Ishikawa (cell line): ENCODE measurements around the gene HOGA1.

Source experiments
- CEBPB ChIP-seq: IDR thresholded peaks from 2 replicates; pipeline ENCODE4 v1.6.1; 2012
- CREB1 ChIP-seq: IDR thresholded peaks from 2 replicates; pipeline ENCODE4 v1.6.1; 2012; ENCODE audit warnings: low read depth
- EGR1 ChIP-seq: IDR thresholded peaks from 2 replicates; pipeline ENCODE4 v1.6.1; 2012
- EP300 ChIP-seq: IDR thresholded peaks from 2 replicates; pipeline ENCODE4 v1.6.1; 2012; ENCODE audit warnings: borderline replicate concordance
- FOXM1 ChIP-seq: IDR thresholded peaks from 2 replicates; pipeline ENCODE4 v1.6.1; 2012; ENCODE audit warnings: low read depth, borderline replicate concordance
- NFIC ChIP-seq: IDR thresholded peaks from 2 replicates; pipeline ENCODE4 v1.6.1; 2012
- RAD21 ChIP-seq: IDR thresholded peaks from 2 replicates; pipeline ENCODE4 v1.6.1; 2012; ENCODE audit warnings: low read depth
- REST ChIP-seq: IDR thresholded peaks from 2 replicates; pipeline ENCODE4 v1.6.1; 2012; ENCODE audit warnings: low read depth, mild to moderate bottlenecking
- TAF1 ChIP-seq: IDR thresholded peaks from 2 replicates; pipeline ENCODE4 v1.6.1; 2012; ENCODE audit warnings: low read depth, mild to moderate bottlenecking
- TCF12 ChIP-seq: IDR thresholded peaks from 2 replicates; pipeline ENCODE4 v1.6.1; 2012; ENCODE audit warnings: low read depth
- TEAD4 ChIP-seq: IDR thresholded peaks from 2 replicates; pipeline ENCODE4 v1.6.1; 2012
- USF1 ChIP-seq: IDR thresholded peaks from 2 replicates; pipeline ENCODE4 v1.6.1; 2012
- YY1 ChIP-seq: IDR thresholded peaks from 2 replicates; pipeline ENCODE4 v1.6.1; 2012; ENCODE audit warnings: low read depth
- ZBTB7A ChIP-seq: IDR thresholded peaks from 2 replicates; pipeline ENCODE4 v1.6.1; 2012; ENCODE audit warnings: low read depth

Gene HOGA1

GRCh38 chr10:97656777-97657176 lies 72.6 kb downstream of the HOGA1 start:
- TF ChIP-seq REST, result no peak
- no peak for TF ChIP-seq ZBTB7A
- no peak for TF ChIP-seq NFIC
- TF ChIP-seq FOXM1, result no peak
- TF ChIP-seq TCF12, result no peak
- no peak for TF ChIP-seq TAF1
- TF ChIP-seq EGR1, result no peak
- no peak for TF ChIP-seq USF1
- no peak for TF ChIP-seq YY1
- TF ChIP-seq RAD21, result no peak
- no peak for TF ChIP-seq TEAD4
- TF ChIP-seq CREB1, result no peak
- no peak for TF ChIP-seq CEBPB
- no peak for TF ChIP-seq EP300

- TF ChIP-seq CEBPB (no peak), ZBTB7A (no peak), USF1 (no peak), EP300 (no peak), NFIC (no peak), TCF12 (no peak), FOXM1 (no peak), EGR1 (no peak), YY1 (no peak)
These were observed 75.4 kb downstream of the HOGA1 start for GRCh38 chr10:97659589-97659988.
